H9 (cell line): Measurements from ENCODE around the gene SLC47A2. TPM values are rescaled to one million over a fixed set of nuclear protein-coding genes. Genes with fewer than 3 reads are reported as not detected.

ENCODE experiments used
- DNase-seq: peaks from one replicate; pipeline ENCODE4 v3.0.0-alpha.2; 2017
- H2AFZ ChIP-seq: one replicate; pipeline ENCODE4 v1.6.1; 2013; ENCODE audit warnings: mild to moderate bottlenecking, low read length, control low read depth, moderate library complexity
- H2AK5ac ChIP-seq: 2 replicates; pipeline ENCODE4 v1.6.1; 2013; ENCODE audit warnings: low read length, control low read depth, mixed read lengths; ENCODE audit not compliant: insufficient read length
- H2BK120ac ChIP-seq: one replicate; pipeline ENCODE4 v1.6.1; 2013; ENCODE audit warnings: low read depth, mild to moderate bottlenecking, low read length, control low read depth, inconsistent platforms; ENCODE audit not compliant: poor library complexity, severe bottlenecking
- H2BK12ac ChIP-seq: 2 replicates; pipeline ENCODE4 v1.6.1; 2013; ENCODE audit warnings: low read length, control low read depth, mixed read lengths, low read depth; ENCODE audit not compliant: insufficient read length
- H2BK15ac ChIP-seq: 2 replicates; pipeline ENCODE4 v1.6.1; 2013; ENCODE audit warnings: low read depth, low read length, control low read depth
- H2BK20ac ChIP-seq: one replicate; pipeline ENCODE4 v1.6.1; 2013; ENCODE audit warnings: low read depth, mild to moderate bottlenecking, low read length, control low read depth, inconsistent platforms; ENCODE audit not compliant: poor library complexity, severe bottlenecking
- H2BK5ac ChIP-seq: 2 replicates; pipeline ENCODE4 v1.6.1; 2013; ENCODE audit warnings: low read length, control low read depth, mixed read lengths; ENCODE audit not compliant: insufficient read length
- H3K14ac ChIP-seq: 2 replicates; pipeline ENCODE4 v1.6.1; 2013; ENCODE audit warnings: low read length, control low read depth; ENCODE audit not compliant: insufficient read depth
- H3K18ac ChIP-seq: 2 replicates; pipeline ENCODE4 v1.6.1; 2013; ENCODE audit warnings: low read depth, mild to moderate bottlenecking, mixed read lengths, low read length, control low read depth; ENCODE audit not compliant: insufficient read length
- H3K23ac ChIP-seq: 2 replicates; pipeline ENCODE4 v1.6.1; 2013; ENCODE audit warnings: low read length, control low read depth, mixed read lengths, low read depth; ENCODE audit not compliant: insufficient read length
- H3K23me2 ChIP-seq: 2 replicates; pipeline ENCODE4 v1.6.1; 2013; ENCODE audit warnings: low read depth, mild to moderate bottlenecking, mixed read lengths, low read length, control low read depth; ENCODE audit not compliant: insufficient read length, poor library complexity, severe bottlenecking
- H3K27ac ChIP-seq: 2 replicates; pipeline ENCODE4 v1.5.1; 2013; ENCODE audit warnings: low read length, control low read depth, mixed read lengths, low read depth; ENCODE audit not compliant: insufficient read length
- H3K27me3 ChIP-seq: 2 replicates; pipeline ENCODE4 v1.6.1; 2013; ENCODE audit warnings: low read length, control low read depth, inconsistent platforms; ENCODE audit not compliant: insufficient read depth
- H3K4ac ChIP-seq: 2 replicates; pipeline ENCODE4 v1.6.1; 2013; ENCODE audit warnings: low read depth, mild to moderate bottlenecking, control low read depth, inconsistent platforms, low read length, moderate library complexity
- H3K4me1 ChIP-seq: 2 replicates; pipeline ENCODE4 v1.6.1; 2013; ENCODE audit warnings: low read length, control low read depth, inconsistent platforms; ENCODE audit not compliant: insufficient read depth
- H3K4me2 ChIP-seq: 2 replicates; pipeline ENCODE4 v1.6.1; 2013; ENCODE audit warnings: low read length, control low read depth, mixed read lengths; ENCODE audit not compliant: insufficient read length, insufficient read depth
- H3K56ac ChIP-seq: 2 replicates; pipeline ENCODE4 v1.6.1; 2013; ENCODE audit warnings: low read depth, mild to moderate bottlenecking, mixed read lengths, low read length, control low read depth; ENCODE audit not compliant: insufficient read length
- H3K79me1 ChIP-seq: 2 replicates; pipeline ENCODE4 v1.6.1; 2013; ENCODE audit warnings: low read depth, mild to moderate bottlenecking, moderate library complexity, low read length, control low read depth, inconsistent platforms; ENCODE audit not compliant: insufficient read depth, poor library complexity, severe bottlenecking
- H3K79me2 ChIP-seq: 2 replicates; pipeline ENCODE4 v1.6.1; 2013; ENCODE audit warnings: low read length, control low read depth, inconsistent platforms; ENCODE audit not compliant: insufficient read depth
- H3K9ac ChIP-seq: 2 replicates; pipeline ENCODE4 v1.6.1; 2013; ENCODE audit warnings: low read length, control low read depth, mixed read lengths; ENCODE audit not compliant: insufficient read length; ENCODE audit errors: extremely low read depth
- H3K9me3 ChIP-seq: one replicate; pipeline ENCODE4 v1.6.1; 2013; ENCODE audit warnings: low read depth, low read length, inconsistent platforms; ENCODE audit not compliant: control insufficient read depth
- H3T11ph ChIP-seq: one replicate; pipeline ENCODE4 v1.6.1; 2013; ENCODE audit warnings: mild to moderate bottlenecking, low read length, control low read depth, inconsistent platforms
- H4K20me1 ChIP-seq: one replicate; pipeline ENCODE4 v1.6.1; 2013; ENCODE audit not compliant: control insufficient read depth, insufficient read length, insufficient read depth
- H4K5ac ChIP-seq: 2 replicates; pipeline ENCODE4 v1.6.1; 2013; ENCODE audit warnings: low read depth, mild to moderate bottlenecking, mixed read lengths, low read length, control low read depth; ENCODE audit not compliant: insufficient read length
- H4K8ac ChIP-seq: replicated peaks from 2 replicates; pipeline ENCODE4 v1.6.1; 2013; ENCODE audit warnings: low read length, control low read depth, mixed read lengths, low read depth; ENCODE audit not compliant: insufficient read length
- H4K91ac ChIP-seq: 2 replicates; pipeline ENCODE4 v1.6.1; 2013; ENCODE audit warnings: low read depth, mild to moderate bottlenecking, moderate library complexity, mixed read lengths, low read length, control low read depth; ENCODE audit not compliant: insufficient read length
- H3K27ac Mint-ChIP-seq, 3 experiments: 2 replicates in 2 of 3; 3 replicates in 1 of 3; pipeline ENCODE4 v1.8.0; 2020 to 2021; ENCODE audit warnings: mixed read lengths in 3 of 3, mild to moderate bottlenecking in 1 of 3, moderate library complexity in 1 of 3
- H3K27me3 Mint-ChIP-seq: 2 replicates; pipeline ENCODE4 v1.8.0; 2021; ENCODE audit warnings: low read depth, mild to moderate bottlenecking, moderate library complexity, mixed read lengths
- H3K36me3 Mint-ChIP-seq, 3 experiments: 2 replicates in 2 of 3; 3 replicates in 1 of 3; pipeline ENCODE4 v1.8.0; 2020 to 2021; ENCODE audit warnings: low read depth in 3 of 3, mixed read lengths in 3 of 3; ENCODE audit not compliant: insufficient read depth in 1 of 3
- H3K4me1 Mint-ChIP-seq, 2 experiments: 2 replicates each; pipeline ENCODE4 v1.8.0; 2020; ENCODE audit warnings: mixed read lengths in 2 of 2
- H3K4me3 Mint-ChIP-seq, 2 experiments: 2 replicates in 1 of 2; 3 replicates in 1 of 2; pipeline ENCODE4 v1.8.0; 2020 to 2021; ENCODE audit warnings: mild to moderate bottlenecking in 2 of 2, mixed read lengths in 2 of 2, moderate library complexity in 1 of 2
- H3K9me3 Mint-ChIP-seq, 2 experiments: 2 replicates in 1 of 2; 3 replicates in 1 of 2; pipeline ENCODE4 v1.8.0; 2020; ENCODE audit warnings: mild to moderate bottlenecking in 2 of 2, mixed read lengths in 2 of 2, moderate library complexity in 1 of 2
- CTCF ChIP-seq: fragments of 200-600 bp; sonication (generic); conservative IDR thresholded peaks from 3 replicates; pipeline ENCODE4 v1.8.0; 2021; ENCODE audit warnings: antibody characterized with exemption, mild to moderate bottlenecking
- WGBS: extraction: QIAGEN DNeasy Blood & Tissue Kit; methylation state at CpG from one replicate; pipeline ENCODE4 v1.1.7; 2013; ENCODE audit warnings: missing lambda C conversion rate, low lambda C conversion rate, mixed read lengths; ENCODE audit not compliant: insufficient read length; ENCODE audit errors: extremely low coverage; 5-methylcytosine and 5-hydroxymethylcytosine counted together
- total RNA-seq: library from RNA; stranded (reverse); gene quantifications from 2 replicates; pipeline ENCODE4 v1.2.1, GENCODE V29; 2021

The SLC47A2 gene
- total RNA-seq, 1 experiment from 2014 or later, result not detected

GRCh38 chr17:19720631-19721426 lies 4.4 kb upstream of the SLC47A2 start:
- Histone ChIP-seq H4K5ac (no peak overlapping the region), H3K4me2 (no peak overlapping the region), H4K91ac (no peak overlapping the region), H3K79me1 (no peaks in the 10 kb centered on the region), H2BK15ac (no peak overlapping the region), H3K27me3 (no peaks in the 10 kb centered on the region), H3K18ac (no peak overlapping the region), H3K56ac (no peak overlapping the region), H2AFZ (no peak overlapping the region), H3T11ph (no peak overlapping the region), H3K79me2 (no peaks in the 10 kb centered on the region), H3K23me2 (no peaks in the 10 kb centered on the region), H2BK5ac (no peak overlapping the region), H3K4me1 (no peaks in the 10 kb centered on the region), H3K27ac (no peak overlapping the region), H3K23ac (no peak overlapping the region), H3K14ac (no peak overlapping the region; the same call in 1 of the 2 replicates), H3K4ac (no peak overlapping the region), H3K9ac (no peak overlapping the region), H4K8ac (no peak overlapping the region), H2BK120ac (no peak overlapping the region), H2BK20ac (no peak overlapping the region), H3K9me3 (no peaks in the 10 kb centered on the region), H2AK5ac (no peak overlapping the region), H4K20me1 (no peaks in the 10 kb centered on the region), H2BK12ac (no peak overlapping the region)
- TF ChIP-seq CTCF, result no peak
- Mint-ChIP-seq H3K4me1 (peaks cover 4 to 13% of the 10 kb centered on the region in 2 experiments), H3K27me3 (no peaks in the 10 kb centered on the region), H3K9me3 (no peaks in the 10 kb centered on the region), H3K36me3 (no peaks in the 10 kb centered on the region), H3K27ac (peak overlapping the region in 1 of 3 experiments; percentile 34; a peak in 2 of 7 replicates), H3K4me3 (no peak overlapping the region)
- WGBS, result no CpG with 5 or more reads among the region's 9 CpGs
- no peak for DNase-seq
